ENCODE data around the gene COA3. TPM values are rescaled to one million over a fixed set of nuclear protein-coding genes. Genes with fewer than 3 reads are reported as not detected.
A peak's percentile ranks its signal among the peaks of the same experiment; 100 is the strongest.
"Not testable (repeated sequence)": the region's sequence is repeated elsewhere in the genome, so short reads cannot be mapped to it uniquely, and the experiment has no call there.

Gene COA3
- total RNA-seq, 4 donors from 2014 or later = 68.5 to 156 (median 139) TPM

- peak within 1 kb of the TSS; percentile 74 to 92 (median 85) for H3K4me3 ChIP-seq
- H3K27ac ChIP-seq = peak within 1 kb of the TSS; percentile 78 to 88 (median 83)
- H3K9me3 ChIP-seq = no peaks in the 10 kb centered on the region
- TF ChIP-seq POLR2A (IDR thresholded peaks at IDR 0.05) = peak; percentile 54 to 55
- TF ChIP-seq, protein P1, sequence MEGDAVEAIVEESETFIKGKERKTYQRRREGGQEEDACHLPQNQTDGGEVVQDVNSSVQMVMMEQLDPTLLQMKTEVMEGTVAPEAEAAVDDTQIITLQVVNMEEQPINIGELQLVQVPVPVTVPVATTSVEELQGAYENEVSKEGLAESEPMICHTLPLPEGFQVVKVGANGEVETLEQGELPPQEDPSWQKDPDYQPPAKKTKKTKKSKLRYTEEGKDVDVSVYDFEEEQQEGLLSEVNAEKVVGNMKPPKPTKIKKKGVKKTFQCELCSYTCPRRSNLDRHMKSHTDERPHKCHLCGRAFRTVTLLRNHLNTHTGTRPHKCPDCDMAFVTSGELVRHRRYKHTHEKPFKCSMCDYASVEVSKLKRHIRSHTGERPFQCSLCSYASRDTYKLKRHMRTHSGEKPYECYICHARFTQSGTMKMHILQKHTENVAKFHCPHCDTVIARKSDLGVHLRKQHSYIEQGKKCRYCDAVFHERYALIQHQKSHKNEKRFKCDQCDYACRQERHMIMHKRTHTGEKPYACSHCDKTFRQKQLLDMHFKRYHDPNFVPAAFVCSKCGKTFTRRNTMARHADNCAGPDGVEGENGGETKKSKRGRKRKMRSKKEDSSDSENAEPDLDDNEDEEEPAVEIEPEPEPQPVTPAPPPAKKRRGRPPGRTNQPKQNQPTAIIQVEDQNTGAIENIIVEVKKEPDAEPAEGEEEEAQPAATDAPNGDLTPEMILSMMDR (IDR thresholded peaks at IDR 0.05) = peak in 2 of 6 experiments; percentile 17 to 29
- peaks cover 0 to 35% (median 0%) of the 10 kb centered on the region in 3 donors for H3K36me3 ChIP-seq
- DNase-seq = peak; percentile 73 to 90 (median 78)
- H3K27me3 ChIP-seq = no peaks in the 10 kb centered on the region
- H3K4me1 ChIP-seq = peaks cover 0 to 11% (median 3%) of the 10 kb centered on the region in 4 donors
Measured at GRCh38 chr17:42773290-42774035, 25.0 kb downstream of the COA3 start, which contains the start of gene VPS25. Gene VPS25 (plus strand): TSS chr17:42773449. CDS start chr17:42773476, 27 bp downstream.

GRCh38 chr17:42772945-42773289 lies 25.6 kb downstream of the COA3 start:
- Histone ChIP-seq H3K27me3 (no peaks in the 10 kb centered on the region), H3K36me3 (peaks cover 0 to 30% (median 0%) of the 10 kb centered on the region in 3 donors), H3K4me1 (peaks cover 0 to 11% (median 3%) of the 10 kb centered on the region in 4 donors), H3K4me3 (peak overlapping the region; percentile 74 to 92 (median 85)), H3K27ac (peak overlapping the region; percentile 78 to 88 (median 83)), H3K9me3 (no peaks in the 10 kb centered on the region)
- no peak for TF ChIP-seq POLR2A (IDR thresholded peaks at IDR 0.05)
- TF ChIP-seq, protein P1 (IDR thresholded peaks at IDR 0.05) = no peak
- no peak for DNase-seq

DNA sequence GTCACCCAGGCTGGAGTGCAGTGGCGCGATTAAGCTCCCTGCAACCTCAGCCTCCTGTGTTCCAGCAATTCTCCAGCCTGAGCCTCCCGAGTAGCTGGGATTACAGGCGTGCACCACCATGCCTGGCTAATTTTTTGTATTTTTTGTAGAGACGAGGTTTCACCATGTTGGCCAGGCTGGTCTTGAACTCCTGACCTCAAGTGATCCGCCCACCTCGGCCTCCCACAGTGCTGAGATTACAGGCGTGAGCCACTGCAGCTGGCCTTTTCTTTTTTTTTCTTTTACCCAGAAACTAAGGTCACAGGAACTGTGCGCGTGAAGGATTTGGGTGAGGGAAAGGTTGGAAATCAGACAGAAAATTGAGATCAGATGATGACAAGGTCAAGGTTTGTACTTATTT lies 28.5 kb downstream of the COA3 start:
- not testable (repeated sequence) for DNase-seq, H3K27me3 ChIP-seq, H3K27ac ChIP-seq, H3K4me3 ChIP-seq, H3K9me3 ChIP-seq, H3K36me3 ChIP-seq
- peaks cover 0 to 11% (median 3%) of the 10 kb centered on the region in 4 donors for H3K4me1 ChIP-seq

- not testable (repeated sequence) for DNase-seq, H3K4me1 ChIP-seq, H3K4me3 ChIP-seq, H3K27ac ChIP-seq, H3K9me3 ChIP-seq, H3K27me3 ChIP-seq, H3K36me3 ChIP-seq
Measured at GRCh38 chr17:42768006-42768405, 30.5 kb downstream of the COA3 start.

GRCh38 chr17:42767512-42767911 lies 31.0 kb downstream of the COA3 start:
- H3K9me3 ChIP-seq = no peaks in the 10 kb centered on the region
- TF ChIP-seq, protein P1 (IDR thresholded peaks at IDR 0.05) = no peak
- no peak for TF ChIP-seq POLR2A (IDR thresholded peaks at IDR 0.05)
- H3K27ac ChIP-seq = no peak overlapping the region
- no peaks in the 10 kb centered on the region for H3K27me3 ChIP-seq
- H3K4me1 ChIP-seq = no peaks in the 10 kb centered on the region
- no peaks in the 10 kb centered on the region for H3K36me3 ChIP-seq
- no peak overlapping the region for H3K4me3 ChIP-seq
- DNase-seq = no peak

- no peak overlapping the region for H3K27ac ChIP-seq
- DNase-seq = no peak
- TF ChIP-seq POLR2A (IDR thresholded peaks at IDR 0.05) = no peak
- TF ChIP-seq, protein P1 (IDR thresholded peaks at IDR 0.05) = no peak
- no peaks in the 10 kb centered on the region for H3K9me3 ChIP-seq
- no peak overlapping the region for H3K4me3 ChIP-seq
- H3K4me1 ChIP-seq = peaks cover 0 to 6% (median 4%) of the 10 kb centered on the region in 4 donors
- no peaks in the 10 kb centered on the region for H3K36me3 ChIP-seq
- no peaks in the 10 kb centered on the region for H3K27me3 ChIP-seq
Measured at GRCh38 chr17:42766124-42766523, 32.4 kb downstream of the COA3 start.

All from Peyer's patch (tissue), 4 donors.